GM12864 (cell line): ENCODE data around the gene KRTAP19-2.

ENCODE experiments used
- DNase-seq: peaks from one replicate; pipeline ENCODE4 v3.0.0-alpha.2; 2011; ENCODE audit warnings: low read depth
- H3K4me3 ChIP-seq: 2 replicates; pipeline ENCODE4 v1.5.1; 2011; ENCODE audit warnings: mild to moderate bottlenecking, low read depth, low read length, control low read depth
- TF ChIP-seq, protein P1 (sequence below): IDR thresholded peaks from 2 replicates; pipeline ENCODE4 v1.5.1; 2011; ENCODE audit warnings: low read depth, mild to moderate bottlenecking, moderate library complexity, low read length, control low read depth, inconsistent platforms; ENCODE audit errors: missing control alignments

Gene KRTAP19-2

GRCh38 chr21:30491963-30492428 is 4.8 kb upstream of the KRTAP19-2 start, which contains the start of gene KRTAP19-3:
Gene KRTAP19-3, minus strand, starts transcription at chr21:30492013. Its CDS starts 56 bp downstream, at chr21:30491957.
- TF ChIP-seq, protein P1, sequence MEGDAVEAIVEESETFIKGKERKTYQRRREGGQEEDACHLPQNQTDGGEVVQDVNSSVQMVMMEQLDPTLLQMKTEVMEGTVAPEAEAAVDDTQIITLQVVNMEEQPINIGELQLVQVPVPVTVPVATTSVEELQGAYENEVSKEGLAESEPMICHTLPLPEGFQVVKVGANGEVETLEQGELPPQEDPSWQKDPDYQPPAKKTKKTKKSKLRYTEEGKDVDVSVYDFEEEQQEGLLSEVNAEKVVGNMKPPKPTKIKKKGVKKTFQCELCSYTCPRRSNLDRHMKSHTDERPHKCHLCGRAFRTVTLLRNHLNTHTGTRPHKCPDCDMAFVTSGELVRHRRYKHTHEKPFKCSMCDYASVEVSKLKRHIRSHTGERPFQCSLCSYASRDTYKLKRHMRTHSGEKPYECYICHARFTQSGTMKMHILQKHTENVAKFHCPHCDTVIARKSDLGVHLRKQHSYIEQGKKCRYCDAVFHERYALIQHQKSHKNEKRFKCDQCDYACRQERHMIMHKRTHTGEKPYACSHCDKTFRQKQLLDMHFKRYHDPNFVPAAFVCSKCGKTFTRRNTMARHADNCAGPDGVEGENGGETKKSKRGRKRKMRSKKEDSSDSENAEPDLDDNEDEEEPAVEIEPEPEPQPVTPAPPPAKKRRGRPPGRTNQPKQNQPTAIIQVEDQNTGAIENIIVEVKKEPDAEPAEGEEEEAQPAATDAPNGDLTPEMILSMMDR: no peak
- no peak within 1 kb of the TSS for H3K4me3 ChIP-seq
- DNase-seq: no peak

GRCh38 chr21:30486180-30486579 is 1.1 kb downstream of the KRTAP19-2 start:
- DNase-seq: no peak
- H3K4me3 ChIP-seq: no peak overlapping the region
- TF ChIP-seq, protein P1: no peak

DNA sequence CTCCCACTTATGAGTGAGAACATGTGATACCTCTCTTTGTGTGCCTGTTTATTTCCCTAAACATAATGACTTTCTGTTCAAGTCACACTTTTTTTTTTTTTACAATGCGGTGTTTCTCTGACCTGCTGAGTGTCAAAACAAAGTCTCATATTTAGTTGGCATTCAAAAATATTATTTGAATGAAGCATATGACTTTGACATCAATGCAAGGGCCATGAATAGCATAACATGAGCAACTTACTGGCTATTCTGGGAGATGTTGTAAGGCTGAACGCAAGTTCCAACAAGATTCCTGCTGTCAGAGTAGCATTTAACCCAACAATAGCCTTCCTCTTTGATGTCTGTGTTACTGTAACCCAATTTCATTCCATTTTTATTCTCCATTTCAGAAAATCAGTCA is 5.1 kb downstream of the KRTAP19-2 start:
- TF ChIP-seq, protein P1: no peak
- no peak overlapping the region for H3K4me3 ChIP-seq
- no peak for DNase-seq

- TF ChIP-seq, protein P1: no peak
- DNase-seq: no peak
- H3K4me3 ChIP-seq: no peak within 1 kb of the TSS
Measured at GRCh38 chr21:30480145-30480544, 7.1 kb downstream of the KRTAP19-2 start, which contains the start of gene KRTAP19-1. Gene KRTAP19-1, minus strand, starts transcription at chr21:30480367. Its CDS starts 50 bp downstream, at chr21:30480317.

DNA sequence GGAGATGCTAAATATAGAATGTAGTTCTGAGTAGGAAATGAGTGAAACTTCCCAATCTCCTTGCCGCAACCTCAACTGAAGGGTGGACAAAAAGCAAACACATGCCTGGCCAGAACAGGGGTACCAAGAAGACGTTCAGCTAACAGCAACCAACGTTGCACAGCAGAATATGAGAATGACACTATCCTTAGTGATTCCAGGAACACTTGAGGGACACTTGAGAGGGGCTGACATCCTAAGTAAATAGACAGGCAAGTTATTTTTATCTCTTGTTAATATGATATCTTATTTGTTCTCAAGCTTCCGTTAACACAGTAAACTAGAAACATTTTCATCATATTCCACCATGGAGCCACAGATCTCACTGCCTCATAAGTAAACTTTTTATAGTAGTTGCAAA is 8.0 kb downstream of the KRTAP19-2 start:
- TF ChIP-seq, protein P1: no peak
- no peak for DNase-seq
- H3K4me3 ChIP-seq: no peak overlapping the region

GRCh38 chr21:30478004-30478403 is 9.2 kb downstream of the KRTAP19-2 start:
- TF ChIP-seq, protein P1: no peak
- DNase-seq: no peak
- H3K4me3 ChIP-seq: no peak overlapping the region
